GM12892 (cell line): Measurements from ENCODE around the gene PHF1.

Experiments used
- DNase-seq: peaks from one replicate; pipeline ENCODE4 v3.0.0; 2011; ENCODE audit not compliant: insufficient read length
- FAIRE-seq: peaks from 2 replicates; lab custom pipeline; 2011; peaks lifted over from hg19 to GRCh38; lab: Jason Lieb, UNC
- POLR2A ChIP-seq: IDR thresholded peaks from 2 replicates; pipeline ENCODE4 v1.6.1; 2011; ENCODE audit warnings: low read depth, low read length, control low read depth
- POLR2AphosphoS5 ChIP-seq: IDR thresholded peaks from 2 replicates; pipeline ENCODE4 v1.6.1; 2011; ENCODE audit warnings: low read depth, low read length, control low read depth
- TAF1 ChIP-seq: IDR thresholded peaks from 2 replicates; pipeline ENCODE4 v1.6.1; 2011; ENCODE audit warnings: low read depth, mild to moderate bottlenecking, control low read depth, low read length, borderline replicate concordance

Gene PHF1

DNA sequence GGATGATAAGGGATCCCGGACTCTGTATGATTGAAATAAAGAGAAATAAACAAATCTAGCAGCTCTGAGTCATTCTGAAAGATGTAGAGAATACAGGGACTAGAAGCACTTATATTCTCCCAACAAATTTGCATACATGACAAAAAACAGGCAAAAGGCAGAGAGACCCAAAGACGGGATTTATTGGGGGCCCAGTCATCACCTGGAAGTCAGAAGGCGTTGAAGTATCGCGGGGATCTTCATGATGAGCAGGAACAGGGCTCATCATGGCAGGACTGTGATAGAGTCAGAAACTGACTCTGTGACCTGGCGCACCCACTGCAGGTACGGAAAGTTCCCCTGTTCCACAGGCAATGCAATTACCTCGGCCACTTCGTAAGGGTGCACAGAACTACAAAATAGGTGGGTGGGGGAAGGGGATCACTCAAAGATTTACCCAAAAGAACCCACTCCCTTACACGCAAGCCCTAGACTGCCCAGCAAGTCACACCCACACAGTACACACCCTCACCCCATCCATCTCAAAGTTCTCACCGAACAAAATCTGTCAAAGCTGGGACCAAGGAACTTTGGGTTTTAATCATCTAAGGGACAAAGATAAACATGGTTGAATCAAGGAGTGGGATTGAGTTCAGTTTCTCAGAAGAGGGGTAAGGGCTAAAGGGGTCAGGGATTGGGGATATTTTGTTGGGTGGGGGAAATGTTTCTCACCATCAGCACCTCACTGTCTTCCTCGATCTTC is 5.7 kb downstream of the PHF1 start:
- TF ChIP-seq POLR2AphosphoS5 = no peak
- peak; percentile 56 for TF ChIP-seq POLR2A
- peak; percentile 26; the same call in 1 of the 2 replicates for TF ChIP-seq TAF1
- FAIRE-seq (peak; percentile 91), DNase-seq (no peak)

DNA sequence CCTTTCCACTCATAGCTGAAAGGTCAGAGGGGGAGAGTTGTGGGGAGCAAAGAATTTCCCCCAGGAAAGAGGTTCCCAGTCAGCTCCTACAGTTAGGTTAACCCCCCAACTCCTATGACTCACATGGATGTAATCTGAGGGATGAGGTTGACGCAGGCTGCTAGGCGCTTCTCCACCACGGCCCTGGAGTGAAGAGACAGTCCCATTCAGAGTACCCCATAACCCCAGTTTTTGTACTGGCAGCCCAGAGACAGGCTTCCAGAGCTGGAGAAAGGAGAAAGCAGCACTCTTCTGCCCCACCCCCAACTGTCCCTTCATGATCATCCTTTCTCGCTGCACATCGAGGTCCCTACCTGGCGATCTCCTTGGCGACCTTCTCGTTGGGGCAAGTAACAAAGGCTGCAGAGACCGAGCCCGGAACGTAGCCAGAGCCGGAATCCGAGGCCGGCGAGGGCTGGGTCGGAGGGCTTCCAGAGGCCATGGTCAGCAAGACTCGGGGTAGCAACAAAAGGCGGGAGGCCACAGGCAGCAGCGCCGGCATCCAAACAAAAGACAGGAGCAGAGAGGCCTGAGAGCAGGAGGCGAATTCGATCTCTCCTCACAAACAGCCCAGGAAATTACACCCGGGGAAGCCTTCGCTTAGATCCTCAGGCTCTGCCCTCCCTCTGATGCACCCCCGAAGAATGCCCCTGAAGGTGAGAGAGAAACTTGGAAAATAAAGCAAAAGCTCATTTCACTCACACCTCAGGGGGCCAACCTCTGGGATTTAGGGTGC is 6.5 kb downstream of the PHF1 start:
- DNase-seq (no peak), FAIRE-seq (peak; percentile 9)
- TF ChIP-seq POLR2AphosphoS5 (no peak), TAF1 (no peak), POLR2A (no peak)

GRCh38 chr6:33417903-33418689 is 7.3 kb downstream of the PHF1 start, which contains the start of gene CUTA:
CUTA (minus strand) TSS chr6:33418107; CDS start chr6:33418000, 107 bp downstream.
- peak; percentile 52; the same call in 1 of the 2 replicates for TF ChIP-seq POLR2A
- TF ChIP-seq POLR2AphosphoS5 = peak; percentile 55; the same call in 1 of the 2 replicates
- no peak for TF ChIP-seq TAF1
- DNase-seq = peak; percentile 95
- peak; percentile 100 for FAIRE-seq

DNA sequence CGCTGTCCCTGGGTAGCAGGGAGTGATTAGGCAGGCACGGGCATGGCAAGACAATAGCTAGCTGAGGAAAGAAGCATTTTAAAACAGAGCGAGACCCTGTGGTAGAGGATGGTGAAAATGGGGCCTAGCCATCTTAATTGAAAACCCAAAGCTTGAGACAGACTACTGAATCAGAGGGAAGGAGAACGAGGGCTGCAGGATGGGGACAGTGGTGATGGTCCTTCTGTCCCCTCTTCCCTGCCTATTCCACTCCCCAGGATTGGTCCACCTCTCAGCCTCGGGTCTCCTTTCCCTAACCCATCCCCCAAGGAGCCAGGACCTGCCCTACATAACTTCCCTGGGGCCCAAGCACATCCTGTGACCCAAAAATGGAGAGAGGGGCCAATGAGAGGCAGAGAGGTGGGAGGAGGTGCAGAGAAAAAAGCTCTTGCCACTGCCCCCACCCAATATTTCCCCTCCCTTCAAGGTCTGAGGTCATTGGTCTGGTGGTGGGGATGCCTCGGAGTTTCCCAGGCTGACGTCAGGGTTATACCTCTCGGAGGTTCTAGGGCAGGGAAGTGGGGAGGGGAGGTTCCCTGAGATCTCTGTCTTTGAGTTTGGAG is 8.0 kb downstream of the PHF1 start:
- TF ChIP-seq TAF1 (no peak), POLR2AphosphoS5 (no peak; the same call in 1 of the 2 replicates), POLR2A (no peak)
- FAIRE-seq (no peak), DNase-seq (no peak)

GRCh38 chr6:33419580-33420490 is 9.0 kb downstream of the PHF1 start, which contains the start of gene SYNGAP1:
SYNGAP1 (plus strand) TSS chr6:33420065; CDS start chr6:33420265, 200 bp downstream.
- no peak for TF ChIP-seq POLR2AphosphoS5
- no peak for TF ChIP-seq TAF1
- no peak for TF ChIP-seq POLR2A
- DNase-seq = no peak
- no peak for FAIRE-seq

DNA sequence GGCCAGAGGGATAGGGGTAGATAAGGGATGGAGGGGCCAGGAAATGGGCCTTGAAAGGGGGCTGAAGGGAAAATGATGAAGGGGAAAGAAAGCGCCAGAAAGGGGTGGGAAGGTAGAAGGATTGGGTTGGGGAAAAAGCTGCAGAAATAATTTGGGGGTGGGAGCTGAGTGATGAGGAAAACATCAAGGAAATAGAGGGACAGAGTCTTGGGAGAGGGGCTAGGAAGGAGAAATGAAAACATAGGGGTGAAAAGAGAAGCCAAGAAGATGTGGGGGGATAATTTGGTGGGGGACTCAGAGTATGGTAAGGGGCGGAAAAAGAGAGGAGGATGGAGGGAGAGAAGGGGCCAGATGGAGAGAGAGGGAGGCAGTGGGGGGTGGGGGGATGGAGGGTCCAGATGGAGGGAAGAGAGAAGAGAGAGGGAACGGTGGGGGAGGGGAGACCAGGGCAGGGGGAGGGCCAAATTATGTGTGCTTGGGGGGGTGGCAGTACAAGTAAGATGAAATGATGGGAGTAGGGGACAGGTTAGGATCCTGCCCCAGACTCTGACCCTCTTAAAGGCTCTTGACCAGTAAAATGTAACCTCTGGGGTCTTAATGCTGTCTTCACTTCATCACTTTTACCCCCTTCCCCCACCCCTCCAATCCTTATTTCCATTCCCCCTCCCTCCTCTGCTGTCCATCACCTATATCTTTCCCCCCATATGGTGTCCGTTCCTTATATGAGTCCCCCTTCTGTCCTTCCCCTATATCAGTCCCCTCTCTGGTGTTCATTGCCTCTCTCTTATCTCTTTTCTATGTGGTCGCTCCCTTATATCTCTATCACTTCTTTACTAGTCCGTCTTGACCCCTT is 9.9 kb downstream of the PHF1 start:
- FAIRE-seq (no peak), DNase-seq (no peak)
- TF ChIP-seq POLR2A (no peak), TAF1 (no peak), POLR2AphosphoS5 (no peak)

GRCh38 chr6:33421344-33421643 is 10.5 kb downstream of the PHF1 start:
- FAIRE-seq = no peak
- DNase-seq = no peak
- TF ChIP-seq TAF1 = no peak
- TF ChIP-seq POLR2A = no peak
- TF ChIP-seq POLR2AphosphoS5 = no peak

- FAIRE-seq = no peak
- TF ChIP-seq POLR2AphosphoS5 (no peak), TAF1 (no peak), POLR2A (no peak)
- no peak for DNase-seq
These were observed 13.0 kb downstream of the PHF1 start for GRCh38 chr6:33423777-33424176.
